ENCODE data around the gene RXFP2.

RXFP2 gene

GRCh38 chr13:31739226-31739625 is at the start of gene RXFP2:
Gene RXFP2 (plus strand): TSS chr13:31739526. CDS start chr13:31739613, 87 bp downstream.
- DNase-seq = no peak

- DNase-seq = no peak
Measured at GRCh38 chr13:31697290-31697689, 42.0 kb upstream of the RXFP2 start.

GRCh38 chr13:31699650-31700049 is 39.7 kb upstream of the RXFP2 start:
- no peak for DNase-seq

GRCh38 chr13:31703780-31704179 is 35.5 kb upstream of the RXFP2 start:
- no peak for DNase-seq

- no peak for DNase-seq
Measured at GRCh38 chr13:31706105-31706504, 33.2 kb upstream of the RXFP2 start.

GRCh38 chr13:31717583-31717982 is 21.7 kb upstream of the RXFP2 start:
- no peak for DNase-seq

GRCh38 chr13:31719214-31719613 is 20.1 kb upstream of the RXFP2 start:
- no peak for DNase-seq

- DNase-seq = peak; percentile 71
Measured at GRCh38 chr13:31722673-31723072, 16.7 kb upstream of the RXFP2 start.

GRCh38 chr13:31725841-31726240 is 13.5 kb upstream of the RXFP2 start:
- no peak for DNase-seq

GRCh38 chr13:31731921-31732320 is 7.4 kb upstream of the RXFP2 start:
- DNase-seq = no peak

- DNase-seq = no peak
Measured at GRCh38 chr13:31733066-31733465, 6.3 kb upstream of the RXFP2 start.

- DNase-seq = no peak
Measured at GRCh38 chr13:31733647-31734046, 5.7 kb upstream of the RXFP2 start.

- peak; percentile 23 for DNase-seq
Measured at GRCh38 chr13:31742097-31742734, 2.9 kb downstream of the RXFP2 start.

- DNase-seq = no peak
Measured at GRCh38 chr13:31747291-31747690, 8.0 kb downstream of the RXFP2 start.

- no peak for DNase-seq
Measured at GRCh38 chr13:31747966-31748365, 8.6 kb downstream of the RXFP2 start.

GRCh38 chr13:31749929-31750328 is 10.6 kb downstream of the RXFP2 start:
- no peak for DNase-seq

GRCh38 chr13:31755211-31755610 is 15.9 kb downstream of the RXFP2 start:
- DNase-seq = no peak

- no peak for DNase-seq
Measured at GRCh38 chr13:31755803-31756212, 16.5 kb downstream of the RXFP2 start.

GRCh38 chr13:31756346-31756745 is 17.0 kb downstream of the RXFP2 start:
- no peak for DNase-seq

GRCh38 chr13:31761951-31762350 is 22.6 kb downstream of the RXFP2 start:
- DNase-seq = no peak

GRCh38 chr13:31764556-31764955 is 25.2 kb downstream of the RXFP2 start:
- no peak for DNase-seq

- no peak for DNase-seq
Measured at GRCh38 chr13:31765138-31765785, 25.9 kb downstream of the RXFP2 start.

GRCh38 chr13:31767175-31767900 is 28.0 kb downstream of the RXFP2 start:
- no peak for DNase-seq

GRCh38 chr13:31768351-31768750 is 29.0 kb downstream of the RXFP2 start:
- no peak for DNase-seq
